ENCODE measurements around the gene C4B.

The C4B gene

DNA sequence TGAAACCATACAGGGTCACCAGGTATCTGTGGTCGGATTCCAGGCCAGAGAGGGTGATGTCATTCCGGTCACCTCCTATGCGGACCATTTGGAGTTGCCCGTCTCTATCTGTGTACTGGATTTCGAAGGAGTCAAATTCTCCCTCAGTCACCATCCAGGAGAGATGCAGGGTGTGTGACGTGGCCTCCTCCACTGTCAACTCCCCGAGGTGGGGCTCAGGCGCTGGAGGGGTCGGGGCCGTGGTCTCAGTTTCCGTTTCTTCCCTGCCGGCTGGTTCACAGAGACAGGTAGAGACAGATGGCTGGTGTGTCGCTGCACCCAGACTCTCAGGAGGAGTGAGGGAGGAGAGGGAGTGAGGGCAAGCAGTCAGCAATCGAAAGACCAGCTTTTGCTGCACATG lies 54.3 kb downstream of the C4B start:
- WGBS, 2 donors (ENCODE audit: extremely low coverage in 2 of 2, insufficient read length in 2 of 2, insufficient replicate concordance in 1 of 2): no CpG with 5 or more reads among the region's 14 CpGs
- no peak overlapping the region for H2AFZ ChIP-seq (ENCODE audit: low read length)
- peaks cover 2% of the 10 kb centered on the region for H3K79me1 ChIP-seq (ENCODE audit: low read depth, low read length)
- no peak overlapping the region for H4K8ac ChIP-seq (ENCODE audit: low read depth, low read length)
- no peak overlapping the region for H3K4ac ChIP-seq (ENCODE audit: low read length)
- H2BK12ac ChIP-seq (ENCODE audit: low read length): no peak overlapping the region
- no peak for DNase-seq (ENCODE audit: low spot score)
- no peak overlapping the region for H2BK120ac ChIP-seq (ENCODE audit: low read depth, low read length)
- no peak overlapping the region for H3K18ac ChIP-seq (ENCODE audit: low read length)
- no peak overlapping the region for H3K14ac ChIP-seq (ENCODE audit: low read length)
- no peak overlapping the region for H3K9ac ChIP-seq (ENCODE audit: low read depth, low read length, poor library complexity)
- no peak overlapping the region for H2BK15ac ChIP-seq (ENCODE audit: low read length)
- H3K36me3 ChIP-seq (replicated peaks in 1 of 2; ENCODE audit: control insufficient read depth in 2 of 2, insufficient read depth in 2 of 2, low read length in 2 of 2): peaks cover 0 to 2% of the 10 kb centered on the region in 2 donors
- no peaks in the 10 kb centered on the region for H3K9me3 ChIP-seq (replicated peaks in 1 of 2; ENCODE audit: control insufficient read depth in 2 of 2, insufficient read depth in 1 of 2, low read depth in 1 of 2, low read length in 2 of 2)
- H3K27ac ChIP-seq (replicated peaks; ENCODE audit: low read length): no peak overlapping the region
- H4K91ac ChIP-seq (ENCODE audit: low read depth, low read length, poor library complexity): no peak overlapping the region
- H3K4me1 ChIP-seq (ENCODE audit: control insufficient read depth in 2 of 2, insufficient read depth in 1 of 2, low read depth in 1 of 2, low read length in 2 of 2): peaks cover 0 to 13% of the 10 kb centered on the region in 2 donors
- no peak overlapping the region for H3K4me2 ChIP-seq (ENCODE audit: insufficient read depth, low read length, poor library complexity, severe bottlenecking)
- no peak overlapping the region for H3K23ac ChIP-seq (ENCODE audit: low read depth, low read length, poor library complexity)
- no peak overlapping the region for H3K4me3 ChIP-seq (ENCODE audit: low read length in 2 of 2)
- H2AK5ac ChIP-seq (ENCODE audit: low read depth, low read length): no peak overlapping the region
- H2BK5ac ChIP-seq (ENCODE audit: low read length): no peak overlapping the region
- H3K27me3 ChIP-seq (ENCODE audit: control insufficient read depth in 3 of 3, insufficient read depth in 3 of 3, low read depth in 1 of 3, low read length in 3 of 3): peaks cover 0 to 21% (median 0%) of the 10 kb centered on the region in 3 experiments

DNA sequence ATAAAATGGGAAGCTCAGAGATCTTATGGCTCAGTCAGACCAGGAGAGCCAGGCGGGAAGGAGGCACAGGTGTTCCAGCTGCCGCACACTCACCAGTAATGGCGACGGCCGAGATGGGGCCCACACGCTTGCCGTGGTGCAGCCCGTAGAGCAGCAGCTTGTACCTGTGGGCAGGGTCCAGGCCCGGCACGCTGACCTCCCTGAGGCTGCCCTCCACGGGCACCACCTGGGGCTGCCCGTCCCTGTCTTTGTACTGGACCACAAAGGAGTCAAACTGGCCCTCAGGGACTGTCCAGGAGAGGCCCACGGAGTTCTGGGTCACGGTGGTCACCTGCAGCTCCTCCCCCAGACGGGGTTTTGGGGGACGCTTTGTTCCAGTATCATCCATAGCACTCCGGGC lies 54.9 kb downstream of the C4B start:
- Histone ChIP-seq H3K27me3 (ENCODE audit: control insufficient read depth in 3 of 3, insufficient read depth in 3 of 3, low read depth in 1 of 3, low read length in 3 of 3) (peaks cover 0 to 24% (median 0%) of the 10 kb centered on the region in 3 experiments), H2BK12ac (ENCODE audit: low read length) (no peak overlapping the region), H2BK15ac (ENCODE audit: low read length) (no peak overlapping the region), H2BK5ac (ENCODE audit: low read length) (no peak overlapping the region), H2AFZ (ENCODE audit: low read length) (no peak overlapping the region), H3K79me1 (ENCODE audit: low read depth, low read length) (peaks cover 2% of the 10 kb centered on the region), H3K4me1 (ENCODE audit: control insufficient read depth in 2 of 2, insufficient read depth in 1 of 2, low read depth in 1 of 2, low read length in 2 of 2) (peaks cover 0 to 13% of the 10 kb centered on the region in 2 donors), H3K14ac (ENCODE audit: low read length) (peak overlapping the region; percentile 8), H4K8ac (ENCODE audit: low read depth, low read length) (no peak overlapping the region), H3K36me3 (replicated peaks in 1 of 2; ENCODE audit: control insufficient read depth in 2 of 2, insufficient read depth in 2 of 2, low read length in 2 of 2) (peaks cover 0 to 2% of the 10 kb centered on the region in 2 donors), H3K18ac (ENCODE audit: low read length) (no peak overlapping the region), H3K4me2 (ENCODE audit: insufficient read depth, low read length, poor library complexity, severe bottlenecking) (no peak overlapping the region), H3K4ac (ENCODE audit: low read length) (no peak overlapping the region), H2BK120ac (ENCODE audit: low read depth, low read length) (no peak overlapping the region), H3K4me3 (ENCODE audit: low read length in 2 of 2) (no peak overlapping the region), H3K23ac (ENCODE audit: low read depth, low read length, poor library complexity) (no peak overlapping the region), H3K9ac (ENCODE audit: low read depth, low read length, poor library complexity) (no peak overlapping the region), H4K91ac (ENCODE audit: low read depth, low read length, poor library complexity) (no peak overlapping the region), H2AK5ac (ENCODE audit: low read depth, low read length) (no peak overlapping the region), H3K9me3 (replicated peaks in 1 of 2; ENCODE audit: control insufficient read depth in 2 of 2, insufficient read depth in 1 of 2, low read depth in 1 of 2, low read length in 2 of 2) (no peaks in the 10 kb centered on the region), H3K27ac (replicated peaks; ENCODE audit: low read length) (no peak overlapping the region)
- DNase-seq (ENCODE audit: low spot score): no peak
- WGBS, 2 donors (ENCODE audit: extremely low coverage in 2 of 2, insufficient read length in 2 of 2, insufficient replicate concordance in 1 of 2): no CpG with 5 or more reads among the region's 17 CpGs

DNA sequence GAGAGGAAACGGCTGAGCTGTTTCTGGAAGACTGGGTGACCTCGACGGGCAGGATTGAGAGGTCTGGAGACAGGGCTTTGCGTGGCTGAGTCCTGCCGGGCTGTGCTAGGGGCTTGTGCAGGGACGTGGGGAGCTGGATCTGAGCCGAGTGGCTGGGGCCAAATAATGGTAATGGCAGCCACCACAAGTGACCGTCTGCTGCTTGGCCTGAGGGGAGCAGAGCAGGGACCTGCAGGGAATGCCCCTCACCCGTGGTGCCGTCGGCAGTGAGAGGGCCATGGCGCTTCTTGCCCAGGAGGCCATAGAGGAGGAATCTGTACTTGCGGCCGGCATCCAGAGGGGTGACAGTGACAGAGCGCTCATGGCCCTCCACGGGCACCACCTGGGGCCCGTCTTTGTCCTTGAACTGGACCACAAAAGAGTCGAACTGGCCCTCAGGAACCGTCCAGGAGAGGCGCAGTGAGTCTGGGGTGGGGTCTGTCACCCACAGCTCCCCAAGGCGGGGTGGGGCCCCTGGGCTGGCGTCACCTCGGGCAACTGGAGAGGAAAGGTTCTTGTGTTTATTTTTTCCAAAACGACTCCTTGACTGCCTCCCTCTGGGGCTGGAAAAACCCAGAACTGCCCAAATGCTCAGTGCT lies 55.4 kb downstream of the C4B start:
- H4K91ac ChIP-seq (ENCODE audit: low read depth, low read length, poor library complexity): no peak overlapping the region
- H2BK15ac ChIP-seq (ENCODE audit: low read length): no peak overlapping the region
- H2BK5ac ChIP-seq (ENCODE audit: low read length): no peak overlapping the region
- no peak overlapping the region for H3K27ac ChIP-seq (replicated peaks; ENCODE audit: low read length)
- H3K9ac ChIP-seq (ENCODE audit: low read depth, low read length, poor library complexity): peak overlapping the region; percentile 44
- no CpG with 5 or more reads among the region's 24 CpGs for WGBS, 2 donors (ENCODE audit: extremely low coverage in 2 of 2, insufficient read length in 2 of 2, insufficient replicate concordance in 1 of 2)
- H3K4me1 ChIP-seq (ENCODE audit: control insufficient read depth in 2 of 2, insufficient read depth in 1 of 2, low read depth in 1 of 2, low read length in 2 of 2): peaks cover 0 to 13% of the 10 kb centered on the region in 2 donors
- no peak overlapping the region for H3K4me3 ChIP-seq (ENCODE audit: low read length in 2 of 2)
- H3K9me3 ChIP-seq (replicated peaks in 1 of 2; ENCODE audit: control insufficient read depth in 2 of 2, insufficient read depth in 1 of 2, low read depth in 1 of 2, low read length in 2 of 2): no peaks in the 10 kb centered on the region
- DNase-seq (ENCODE audit: low spot score): no peak
- no peak overlapping the region for H3K23ac ChIP-seq (ENCODE audit: low read depth, low read length, poor library complexity)
- H3K18ac ChIP-seq (ENCODE audit: low read length): no peak overlapping the region
- H3K79me1 ChIP-seq (ENCODE audit: low read depth, low read length): peaks cover 2% of the 10 kb centered on the region
- no peak overlapping the region for H4K8ac ChIP-seq (ENCODE audit: low read depth, low read length)
- H2BK12ac ChIP-seq (ENCODE audit: low read length): peak overlapping the region; percentile 73
- no peak overlapping the region for H2BK120ac ChIP-seq (ENCODE audit: low read depth, low read length)
- H3K4ac ChIP-seq (ENCODE audit: low read length): no peak overlapping the region
- peak overlapping the region; percentile 8 for H3K14ac ChIP-seq (ENCODE audit: low read length)
- no peak overlapping the region for H3K4me2 ChIP-seq (ENCODE audit: insufficient read depth, low read length, poor library complexity, severe bottlenecking)
- H2AFZ ChIP-seq (ENCODE audit: low read length): no peak overlapping the region
- peaks cover 0 to 24% (median 0%) of the 10 kb centered on the region in 3 experiments for H3K27me3 ChIP-seq (ENCODE audit: control insufficient read depth in 3 of 3, insufficient read depth in 3 of 3, low read depth in 1 of 3, low read length in 3 of 3)
- no peak overlapping the region for H2AK5ac ChIP-seq (ENCODE audit: low read depth, low read length)
- H3K36me3 ChIP-seq (replicated peaks in 1 of 2; ENCODE audit: control insufficient read depth in 2 of 2, insufficient read depth in 2 of 2, low read length in 2 of 2): peaks cover 0 to 2% of the 10 kb centered on the region in 2 donors

DNA sequence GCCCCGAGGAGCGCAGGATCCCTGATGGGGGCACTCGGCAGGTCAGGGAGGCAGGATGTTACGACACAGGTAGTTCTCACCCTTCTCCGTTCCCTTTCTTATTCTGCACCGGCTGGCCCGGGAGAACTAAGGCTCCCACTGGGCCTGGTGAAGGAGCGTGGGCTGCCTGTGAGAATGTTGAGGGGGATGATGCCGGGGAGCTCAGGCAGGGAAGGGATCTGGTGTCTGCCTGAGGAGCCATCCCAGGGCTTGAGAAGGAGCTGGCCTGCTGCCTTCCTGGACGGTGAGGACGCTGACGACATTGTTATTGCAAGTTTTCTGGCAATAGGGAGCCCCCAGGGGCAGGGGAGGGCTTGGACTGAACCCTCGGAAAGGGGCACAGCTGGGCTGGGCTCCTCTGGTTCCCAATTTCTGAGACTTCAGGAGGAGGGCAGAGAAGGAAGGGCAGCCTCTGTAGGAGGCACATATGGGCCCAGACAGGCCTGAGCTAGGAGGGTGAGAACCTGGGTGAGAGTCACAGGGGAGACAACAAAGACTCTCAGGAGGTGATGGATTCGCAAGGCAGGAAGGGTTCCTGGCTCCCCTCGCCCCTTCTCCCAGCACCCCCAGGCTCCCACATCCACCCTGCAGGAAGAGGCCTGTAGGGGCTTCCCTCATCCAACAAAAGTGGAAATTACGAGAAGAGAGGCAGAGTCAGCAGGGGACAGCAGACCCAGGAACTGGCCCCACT lies 56.4 kb downstream of the C4B start:
- peak overlapping the region; percentile 5 for H2AK5ac ChIP-seq (ENCODE audit: low read depth, low read length)
- peaks cover 0 to 2% of the 10 kb centered on the region in 2 donors for H3K36me3 ChIP-seq (replicated peaks in 1 of 2; ENCODE audit: control insufficient read depth in 2 of 2, insufficient read depth in 2 of 2, low read length in 2 of 2)
- no CpG with 5 or more reads among the region's 16 CpGs for WGBS, 2 donors (ENCODE audit: extremely low coverage in 2 of 2, insufficient read length in 2 of 2, insufficient replicate concordance in 1 of 2)

More for the DNA sequence above, 56.4 kb downstream of the C4B start:
- Histone ChIP-seq H3K79me1 (ENCODE audit: low read depth, low read length) (peaks cover 2% of the 10 kb centered on the region), H3K4me1 (ENCODE audit: control insufficient read depth in 2 of 2, insufficient read depth in 1 of 2, low read depth in 1 of 2, low read length in 2 of 2) (peaks cover 0 to 13% of the 10 kb centered on the region in 2 donors), H2BK12ac (ENCODE audit: low read length) (no peak overlapping the region), H3K23ac (ENCODE audit: low read depth, low read length, poor library complexity) (no peak overlapping the region), H3K4ac (ENCODE audit: low read length) (no peak overlapping the region), H3K14ac (ENCODE audit: low read length) (no peak overlapping the region), H3K27me3 (ENCODE audit: control insufficient read depth in 3 of 3, insufficient read depth in 3 of 3, low read depth in 1 of 3, low read length in 3 of 3) (peaks cover 0 to 26% (median 0%) of the 10 kb centered on the region in 3 experiments), H2BK120ac (ENCODE audit: low read depth, low read length) (no peak overlapping the region), H4K91ac (ENCODE audit: low read depth, low read length, poor library complexity) (no peak overlapping the region), H2BK5ac (ENCODE audit: low read length) (no peak overlapping the region), H3K9me3 (replicated peaks in 1 of 2; ENCODE audit: control insufficient read depth in 2 of 2, insufficient read depth in 1 of 2, low read depth in 1 of 2, low read length in 2 of 2) (no peaks in the 10 kb centered on the region), H3K27ac (replicated peaks; ENCODE audit: low read length) (no peak overlapping the region), H3K4me2 (ENCODE audit: insufficient read depth, low read length, poor library complexity, severe bottlenecking) (no peak overlapping the region), H3K18ac (ENCODE audit: low read length) (peak overlapping the region; percentile 48), H3K9ac (ENCODE audit: low read depth, low read length, poor library complexity) (no peak overlapping the region), H4K8ac (ENCODE audit: low read depth, low read length) (peak overlapping the region; percentile 76), H2BK15ac (ENCODE audit: low read length) (no peak overlapping the region), H3K4me3 (ENCODE audit: low read length in 2 of 2) (no peak overlapping the region), H2AFZ (ENCODE audit: low read length) (peak overlapping the region; percentile 53)
- no peak for DNase-seq (ENCODE audit: low spot score)
